Keratinocyte (primary cell): ENCODE measurements around the gene DOCK1. TPM values are rescaled to one million over a fixed set of nuclear protein-coding genes. Genes with fewer than 3 reads are reported as not detected.

Source experiments
- DNase-seq: peaks from one replicate; pipeline ENCODE4 v3.0.0-alpha.2; 2011; ENCODE audit warnings: low read depth, missing footprints, low spot score
- FAIRE-seq: peaks from 2 replicates; lab custom pipeline; 2011; peaks lifted over from hg19 to GRCh38; lab: Jason Lieb, UNC
- H2AFZ ChIP-seq: 2 replicates; pipeline ENCODE4 v1.6.0; 2012; ENCODE audit warnings: low read length, control low read depth, inconsistent platforms; ENCODE audit not compliant: control insufficient read depth
- H3K27ac ChIP-seq: 2 replicates; pipeline ENCODE4 v1.5.1; 2011; ENCODE audit warnings: low read length; ENCODE audit not compliant: control insufficient read depth, insufficient read depth
- H3K27me3 ChIP-seq: 3 replicates; pipeline ENCODE4 v1.6.0; 2011; ENCODE audit warnings: low read length; ENCODE audit not compliant: control insufficient read depth, insufficient read depth; ENCODE audit errors: extremely low read depth
- H3K36me3 ChIP-seq, 2 experiments: 2 replicates in 1 of 2; 3 replicates in 1 of 2; pipeline ENCODE4 v1.5.1; 2011; ENCODE audit warnings: low read length in 2 of 2, mild to moderate bottlenecking in 1 of 2; ENCODE audit not compliant: control insufficient read depth in 2 of 2, insufficient read depth in 2 of 2; ENCODE audit errors: extremely low read depth in 1 of 2
- H3K4me1 ChIP-seq: 3 replicates; pipeline ENCODE4 v1.5.1; 2011; ENCODE audit warnings: low read length; ENCODE audit not compliant: control insufficient read depth, insufficient read depth; ENCODE audit errors: extremely low read depth
- H3K4me2 ChIP-seq: 3 replicates; pipeline ENCODE4 v1.6.0; 2011; ENCODE audit warnings: low read depth, low read length; ENCODE audit not compliant: control insufficient read depth, insufficient read depth; ENCODE audit errors: extremely low read depth
- H3K4me3 ChIP-seq, 3 experiments: fragments of 200-600 bp in 1 of 3; sonication (generic) in 1 of 3; 2 replicates in 2 of 3; 3 replicates in 1 of 3; pipeline ENCODE4 v1.5.1; 2011 to 2016; ENCODE audit warnings: low read length in 3 of 3, mild to moderate bottlenecking in 3 of 3, control low read depth in 2 of 3, inconsistent platforms in 1 of 3, low read depth in 1 of 3, mixed read lengths in 1 of 3, mixed run types in 1 of 3, moderate library complexity in 1 of 3; ENCODE audit not compliant: control insufficient read depth in 2 of 3, insufficient read depth in 2 of 3; ENCODE audit errors: extremely low read depth in 1 of 3
- H3K79me2 ChIP-seq: 2 replicates; pipeline ENCODE4 v1.6.0; 2012; ENCODE audit warnings: low read length; ENCODE audit not compliant: control insufficient read depth, insufficient read depth
- H3K9ac ChIP-seq: 3 replicates; pipeline ENCODE4 v1.6.0; 2011; ENCODE audit warnings: low read length; ENCODE audit not compliant: control insufficient read depth, insufficient read depth; ENCODE audit errors: extremely low read depth
- H3K9me1 ChIP-seq: 3 replicates; pipeline ENCODE4 v1.6.0; 2011; ENCODE audit warnings: low read length; ENCODE audit not compliant: control insufficient read depth, insufficient read depth; ENCODE audit errors: extremely low read depth
- H3K9me3 ChIP-seq: 2 replicates; pipeline ENCODE4 v1.5.1; 2012; ENCODE audit warnings: low read depth, low read length; ENCODE audit not compliant: control insufficient read depth
- H4K20me1 ChIP-seq: 3 replicates; pipeline ENCODE4 v1.6.0; 2011; ENCODE audit warnings: low read length; ENCODE audit not compliant: control insufficient read depth, insufficient read depth; ENCODE audit errors: extremely low read depth
- CTCF ChIP-seq, 3 experiments: IDR thresholded peaks in 1 of 3; conservative IDR thresholded peaks in 1 of 3; optimal IDR thresholded peaks in 1 of 3; 2 replicates in 2 of 3; 3 replicates in 1 of 3; pipeline versions ENCODE3 to v1.5.1; 2011; ENCODE audit warnings: low read length in 3 of 3, mild to moderate bottlenecking in 3 of 3, moderate library complexity in 2 of 3, control low read depth in 1 of 3, inconsistent platforms in 1 of 3; ENCODE audit not compliant: insufficient read depth in 2 of 3; ENCODE audit errors: extremely low read depth in 1 of 3
- EZH2 ChIP-seq: IDR thresholded peaks from one replicate; pipeline ENCODE4 v1.6.1; 2012; ENCODE audit warnings: inconsistent platforms, mild to moderate bottlenecking, low read length, moderate library complexity
- dilution Hi-C: fragments of 300-500 bp; cut with MboI; formaldehyde crosslinking; loops from one replicate; pipeline ENCODE4 v1.7.0; 2020; ENCODE audit warnings: low sequenced_read_pairs; ENCODE audit not compliant: extremely low pct_ligation_motif_present
- polyA plus RNA-seq, 5 experiments: library from polyadenylated mRNA; depleted of rRNA in 3 of 5; stranded (reverse) in 3 of 5; stranded (forward) in 1 of 5; unstranded in 1 of 5; fragments of >200 nt; gene quantifications; 1 replicate in 1 of 5; 2 replicates in 3 of 5; 3 replicates in 1 of 5; pipeline versions ENCODE4 v1.2.1 to v1.2.3, GENCODE V29; 2011 to 2012; ENCODE audit warnings: missing spikeins in 2 of 5, low read depth in 1 of 5, low replicate concordance in 1 of 5

DOCK1 gene
- polyA plus RNA-seq, 1 donor (not counting 4 experiments of a cell fraction or from before 2014, with no cell fraction given): 15.7 TPM

DNA sequence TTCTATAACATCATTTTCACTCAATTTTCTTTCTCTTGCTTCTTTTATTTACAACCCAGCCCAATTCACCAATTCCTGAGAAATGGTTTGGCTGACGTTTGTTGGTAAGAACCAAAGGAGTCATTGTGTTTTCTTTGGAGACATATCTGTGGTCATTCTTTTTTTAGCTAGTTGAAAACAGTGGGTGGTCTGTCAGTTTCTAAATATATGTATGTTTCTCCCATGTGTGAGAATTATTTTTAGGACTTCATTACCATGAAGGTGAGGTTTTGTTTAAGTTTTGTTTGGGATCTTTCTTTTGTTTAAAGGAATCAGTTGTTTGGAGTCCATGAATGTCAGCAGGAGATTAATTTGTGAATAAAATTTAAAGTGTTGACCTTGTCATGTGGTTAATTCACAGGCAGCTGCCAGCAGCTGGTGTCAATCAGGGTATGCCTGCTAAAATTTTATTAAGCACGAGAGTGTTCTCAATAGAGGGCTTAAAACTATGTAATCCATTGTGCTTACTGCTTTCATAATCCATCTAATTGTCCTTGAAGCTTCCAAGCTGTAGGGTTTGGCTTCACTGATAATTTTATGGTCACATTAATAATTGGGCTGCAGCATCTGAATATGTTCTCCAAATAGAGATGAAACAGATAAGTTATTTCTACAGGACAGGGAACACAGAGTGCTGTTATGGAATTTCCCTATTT lies 252.4 kb downstream of the DOCK1 start:
- Histone ChIP-seq H3K79me2 (no peaks in the 10 kb centered on the region), H3K4me2 (no peak overlapping the region), H3K36me3 (peaks cover 4 to 6% of the 10 kb centered on the region in 2 experiments), H3K9me3 (no peaks in the 10 kb centered on the region), H3K9ac (no peak overlapping the region), H3K27me3 (no peaks in the 10 kb centered on the region), H4K20me1 (no peaks in the 10 kb centered on the region), H3K4me1 (peaks cover under 1% of the 10 kb centered on the region), H3K4me3 (no peak overlapping the region), H2AFZ (no peak overlapping the region), H3K27ac (no peak overlapping the region), H3K9me1 (no peaks in the 10 kb centered on the region)
- dilution Hi-C loops: no loop called here
- FAIRE-seq: no peak
- no peak for DNase-seq
- TF ChIP-seq CTCF (optimal IDR thresholded peaks at IDR 0.05 in 1 of 3, IDR thresholded peaks at IDR 0.05 in 1 of 3, conservative IDR thresholded peaks at IDR 0.05 in 1 of 3; ENCODE audit: extremely low read depth in 1 of 3, insufficient read depth in 2 of 3, low read length in 3 of 3) (no peak), EZH2 (no peak)

- dilution Hi-C loops: no loop called here
- H3K9ac ChIP-seq: no peak overlapping the region
- H3K36me3 ChIP-seq: peaks cover 4 to 6% of the 10 kb centered on the region in 2 experiments
- FAIRE-seq (no peak), DNase-seq (no peak)
- H3K79me2 ChIP-seq: no peaks in the 10 kb centered on the region
- H3K9me1 ChIP-seq: no peaks in the 10 kb centered on the region
- H3K9me3 ChIP-seq: no peaks in the 10 kb centered on the region
- no peak overlapping the region for H2AFZ ChIP-seq
- H3K27ac ChIP-seq: no peak overlapping the region
- no peak overlapping the region for H3K4me3 ChIP-seq
- H3K27me3 ChIP-seq: no peaks in the 10 kb centered on the region
- no peak overlapping the region for H3K4me2 ChIP-seq
- H3K4me1 ChIP-seq: peaks cover 9% of the 10 kb centered on the region
- no peak for TF ChIP-seq EZH2
- no peaks in the 10 kb centered on the region for H4K20me1 ChIP-seq
Measured at GRCh38 chr10:127158662-127159061, 253.4 kb downstream of the DOCK1 start.
